ENCODE data around the gene LAPTM5. TPM values are rescaled to one million over a fixed set of nuclear protein-coding genes. Genes with fewer than 3 reads are reported as not detected.
"Not testable (repeated sequence)": the region's sequence is repeated elsewhere in the genome, so short reads cannot be mapped to it uniquely, and the experiment has no call there.

Gene LAPTM5
- total RNA-seq, 1 donor from 2014 or later, result 179 TPM

DNA sequence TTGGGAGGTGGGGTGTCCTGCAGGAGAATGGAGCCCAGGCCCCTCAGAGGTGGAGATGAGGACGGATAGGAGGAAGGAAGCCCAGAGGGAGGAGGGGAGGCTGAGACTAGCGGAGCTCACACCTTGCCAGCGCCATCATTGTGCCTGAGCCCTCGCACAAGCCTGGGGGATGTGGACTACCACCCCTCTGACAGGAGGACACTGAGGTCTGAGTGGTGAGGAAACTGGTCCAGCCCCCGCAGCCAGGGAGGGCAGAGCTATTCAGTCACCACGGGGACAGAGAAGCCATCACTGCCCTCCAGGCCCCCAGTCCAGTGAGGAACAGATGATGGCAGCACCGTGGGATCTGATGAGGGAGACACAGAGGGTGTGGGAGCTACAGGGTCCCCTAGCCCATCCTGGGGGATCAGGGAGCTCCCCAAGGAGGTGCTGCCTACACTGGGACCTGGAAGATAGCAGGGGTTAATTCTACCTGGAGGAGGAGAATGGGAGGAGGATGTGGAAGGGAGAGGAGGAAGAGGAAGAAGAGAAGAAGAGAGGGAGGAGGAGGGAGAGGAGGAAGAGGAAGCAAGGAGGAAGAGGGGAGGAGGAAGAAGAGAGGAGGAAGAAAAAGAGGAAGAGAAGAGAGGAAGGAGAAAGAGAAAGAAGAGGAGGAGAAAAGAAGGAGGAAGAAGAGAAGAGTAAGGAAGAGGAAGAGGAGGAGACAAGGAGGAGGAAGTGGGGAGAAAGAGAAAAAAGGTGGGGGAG is 65.2 kb downstream of the LAPTM5 start:
- no peak for DNase-seq
- Mint-ChIP-seq H3K36me3 (ENCODE audit: low read depth) (no peaks in the 10 kb centered on the region), H3K9me3 (no peaks in the 10 kb centered on the region), H3K4me1 (no peaks in the 10 kb centered on the region), H3K27me3 (peaks cover 10% of the 10 kb centered on the region), H3K27ac (no peak overlapping the region), H3K4me3 (no peak overlapping the region)
- intact Hi-C loops (cut with micrococcal nuclease), result no loop called here

DNA sequence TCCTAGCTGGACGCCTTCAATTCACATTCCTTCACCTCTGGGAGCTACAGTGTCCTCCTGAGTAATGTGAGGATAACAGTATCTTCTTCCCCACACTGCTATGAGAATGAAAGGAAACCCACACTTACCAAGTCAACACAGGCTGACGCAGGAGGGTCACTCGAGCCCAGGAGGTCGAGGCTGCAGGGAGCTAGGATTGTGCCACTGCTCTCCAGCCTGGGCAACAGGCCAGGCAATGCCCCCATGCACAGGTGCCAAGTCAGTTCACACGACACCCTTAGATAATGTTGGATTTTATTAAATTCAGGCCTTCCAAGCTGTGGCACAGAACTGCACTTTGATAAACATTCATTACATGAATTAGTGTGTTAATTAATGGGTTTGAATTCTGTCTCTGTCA is 66.1 kb downstream of the LAPTM5 start:
- intact Hi-C loops (cut with micrococcal nuclease), result no loop called here
- Mint-ChIP-seq H3K36me3 (ENCODE audit: low read depth) (no peaks in the 10 kb centered on the region), H3K27me3 (peaks cover 19% of the 10 kb centered on the region), H3K4me3 (no peak overlapping the region), H3K27ac (no peak overlapping the region), H3K4me1 (no peaks in the 10 kb centered on the region), H3K9me3 (no peaks in the 10 kb centered on the region)
- DNase-seq, result no peak

DNA sequence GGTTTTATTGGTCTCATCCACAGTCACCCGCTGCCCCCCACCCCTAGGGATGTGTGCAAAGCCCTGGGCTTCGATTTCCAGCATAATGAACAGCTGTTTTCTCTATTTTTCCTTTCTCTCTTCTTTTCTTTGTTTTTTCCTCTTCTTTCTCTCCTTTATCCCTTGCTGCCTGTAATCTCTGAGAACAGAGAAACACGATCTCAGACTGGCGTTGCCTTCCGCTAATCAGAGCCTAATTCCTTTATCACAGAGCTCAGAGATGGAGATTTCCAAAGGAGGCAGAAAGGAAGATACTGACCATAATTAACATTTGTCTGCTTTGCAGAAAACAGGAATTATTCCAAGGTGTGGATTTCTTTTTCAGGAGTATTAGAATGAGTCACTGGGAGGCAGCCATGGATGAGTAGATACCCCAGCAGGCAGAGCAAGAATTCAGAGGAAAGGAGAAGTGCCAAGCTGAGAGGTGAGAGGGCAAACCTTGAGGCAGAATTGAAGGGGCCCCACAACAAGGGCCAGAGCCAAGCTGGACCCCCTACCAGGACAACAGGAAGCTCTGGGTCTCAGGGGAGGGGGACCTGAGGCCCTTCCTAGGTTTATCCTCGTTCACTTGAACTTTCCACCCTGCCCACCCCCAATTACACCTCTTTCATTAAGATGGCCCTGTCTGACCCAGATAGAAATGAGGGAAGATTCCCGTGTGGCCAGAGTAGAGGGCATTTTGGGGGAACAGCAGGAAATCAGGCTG is 67.5 kb downstream of the LAPTM5 start:
- no peaks in the 10 kb centered on the region for H3K36me3 Mint-ChIP-seq (ENCODE audit: low read depth)
- intact Hi-C loops (cut with micrococcal nuclease), result no loop called here
- no peaks in the 10 kb centered on the region for H3K4me1 Mint-ChIP-seq
- DNase-seq, result no peak
- peaks cover 24% of the 10 kb centered on the region for H3K27me3 Mint-ChIP-seq
- no peak overlapping the region for H3K27ac Mint-ChIP-seq
- no peak overlapping the region for H3K4me3 Mint-ChIP-seq
- H3K9me3 Mint-ChIP-seq, result no peaks in the 10 kb centered on the region

DNA sequence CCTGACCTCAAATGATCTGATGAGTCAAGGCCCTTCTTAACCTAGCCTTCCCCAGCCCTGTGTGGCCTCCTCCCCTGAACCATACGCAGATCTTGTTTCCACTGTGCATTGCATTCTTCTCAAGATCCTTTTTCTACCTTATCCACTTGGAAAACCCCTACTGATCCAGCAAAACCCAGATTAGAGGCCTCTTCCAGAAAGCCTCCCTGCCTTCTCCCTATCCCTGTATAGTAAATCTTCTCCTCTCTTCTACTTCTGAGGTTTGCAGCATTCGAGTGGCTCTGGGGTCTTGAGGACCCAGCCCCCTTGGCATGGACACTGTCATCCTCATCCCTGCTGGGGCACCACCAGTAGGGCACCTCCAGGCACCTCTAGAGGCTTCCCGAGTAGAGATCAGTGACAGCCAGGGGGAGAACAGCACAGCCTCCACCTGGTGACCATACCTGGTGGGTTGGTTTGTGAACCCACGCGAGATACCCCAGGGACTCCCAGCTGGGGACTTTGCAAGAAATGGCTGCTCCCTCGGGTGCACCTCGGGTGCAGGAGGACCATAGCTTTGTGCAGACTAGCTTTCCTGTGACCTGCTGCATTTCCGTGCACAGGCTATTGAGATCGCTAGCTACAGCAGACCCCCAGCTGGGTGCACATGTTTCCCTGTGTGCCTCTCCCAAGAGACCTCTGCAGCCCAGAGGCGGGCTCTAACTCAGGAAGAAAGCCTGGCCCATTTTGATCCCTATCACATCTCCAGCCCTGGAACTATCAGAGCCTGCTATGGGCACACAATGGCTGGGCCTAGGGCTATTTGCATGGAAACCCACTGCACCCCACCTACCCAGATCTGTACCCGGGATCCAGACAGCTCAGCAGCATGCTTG is 68.4 kb downstream of the LAPTM5 start:
- DNase-seq, result no peak
- no peaks in the 10 kb centered on the region for H3K4me1 Mint-ChIP-seq
- no peak overlapping the region for H3K27ac Mint-ChIP-seq
- intact Hi-C loops (cut with micrococcal nuclease), result no loop called here
- no peak overlapping the region for H3K4me3 Mint-ChIP-seq
- peaks cover 32% of the 10 kb centered on the region for H3K27me3 Mint-ChIP-seq
- H3K36me3 Mint-ChIP-seq (ENCODE audit: low read depth), result no peaks in the 10 kb centered on the region
- no peaks in the 10 kb centered on the region for H3K9me3 Mint-ChIP-seq

DNA sequence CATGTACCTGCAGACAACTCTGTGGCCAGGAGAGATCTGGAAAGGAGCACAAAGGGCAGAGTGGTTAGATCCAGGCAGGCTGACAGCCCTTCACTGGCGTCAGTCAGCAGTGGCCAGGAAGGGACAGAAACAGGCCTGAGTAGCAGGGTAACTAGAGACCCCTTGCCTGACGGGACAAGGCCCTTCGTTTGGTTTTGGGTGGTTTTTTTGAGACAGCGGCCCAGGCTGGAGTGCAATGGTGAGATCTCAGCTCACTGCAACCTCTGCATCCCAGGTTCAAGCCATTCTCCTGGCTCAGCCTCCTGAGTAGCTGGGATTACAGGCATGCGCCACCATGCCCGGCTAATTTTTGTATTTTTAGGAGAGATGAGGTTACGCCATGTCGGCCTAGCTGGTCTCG is 69.1 kb downstream of the LAPTM5 start:
- H3K27ac Mint-ChIP-seq; H3K9me3 Mint-ChIP-seq; H3K4me3 Mint-ChIP-seq; DNase-seq; intact Hi-C loops (cut with micrococcal nuclease); H3K4me1 Mint-ChIP-seq; H3K36me3 Mint-ChIP-seq (ENCODE audit: low read depth): not testable (repeated sequence)
- peaks cover 38% of the 10 kb centered on the region for H3K27me3 Mint-ChIP-seq

DNA sequence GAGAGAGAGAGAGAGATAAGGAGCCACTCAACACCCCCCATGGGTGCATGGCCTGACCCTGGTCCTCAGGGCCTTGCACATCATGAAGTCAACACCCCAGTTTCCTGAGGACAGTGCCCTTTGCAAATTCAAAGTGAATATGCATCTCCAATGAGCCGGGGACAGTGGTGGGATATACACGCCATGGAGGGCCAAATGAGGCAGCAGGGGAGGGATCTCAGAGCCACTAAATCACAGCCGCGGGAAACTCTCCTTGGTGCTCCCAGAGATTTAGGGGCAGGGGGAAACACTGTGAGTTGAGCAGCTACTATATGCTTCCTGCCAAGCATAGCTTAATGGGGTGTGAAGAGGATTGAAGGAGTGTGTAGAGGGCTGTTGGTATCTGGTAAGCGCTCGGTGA is 69.7 kb downstream of the LAPTM5 start:
- no peak overlapping the region for H3K4me3 Mint-ChIP-seq
- H3K36me3 Mint-ChIP-seq (ENCODE audit: low read depth), result no peaks in the 10 kb centered on the region

DNA sequence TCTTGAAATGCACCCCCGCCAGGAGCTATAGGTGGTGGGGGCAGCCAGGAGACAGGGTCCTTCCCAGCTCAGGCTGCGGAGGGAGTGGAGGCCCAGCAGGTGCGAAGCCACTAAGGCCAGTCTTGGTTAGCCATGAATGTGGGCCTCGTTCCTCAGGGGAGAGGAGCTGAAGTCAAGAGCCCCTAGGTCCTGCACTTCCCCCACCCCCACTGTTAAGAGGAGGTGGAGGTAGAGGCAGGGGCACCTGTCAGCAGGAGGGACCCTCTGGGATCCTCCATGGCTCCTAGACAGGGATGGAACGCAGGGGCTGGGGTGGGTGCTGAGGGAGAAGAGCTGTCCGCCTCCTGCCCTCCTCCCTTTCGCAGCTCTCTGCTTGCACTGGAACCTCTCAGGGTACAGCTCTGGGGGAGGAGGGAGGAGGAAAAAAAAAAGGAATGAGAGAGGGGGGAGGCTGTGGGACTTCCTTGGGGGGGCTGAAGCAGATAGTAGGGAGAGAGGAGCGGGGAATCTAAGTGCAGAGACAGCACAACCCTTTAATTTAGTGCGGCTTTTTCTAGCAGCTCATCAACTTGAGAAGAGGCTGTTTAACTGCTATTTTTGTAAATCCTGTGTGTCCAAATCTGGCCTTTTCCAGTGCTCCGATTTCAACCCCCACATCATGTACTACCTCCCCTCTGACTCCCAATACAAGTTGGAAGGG is 71.2 kb downstream of the LAPTM5 start:
- H3K9me3 Mint-ChIP-seq, result no peaks in the 10 kb centered on the region
- intact Hi-C loops (cut with micrococcal nuclease), result no loop called here
- H3K4me3 Mint-ChIP-seq, result no peak overlapping the region
- no peak overlapping the region for H3K27ac Mint-ChIP-seq
- DNase-seq, result no peak
- no peaks in the 10 kb centered on the region for H3K36me3 Mint-ChIP-seq (ENCODE audit: low read depth)
- H3K4me1 Mint-ChIP-seq, result no peaks in the 10 kb centered on the region
- peaks cover 55% of the 10 kb centered on the region for H3K27me3 Mint-ChIP-seq

More for the DNA sequence above, 69.7 kb downstream of the LAPTM5 start:
- Mint-ChIP-seq H3K4me1 (no peaks in the 10 kb centered on the region), H3K9me3 (no peaks in the 10 kb centered on the region), H3K27ac (no peak overlapping the region), H3K27me3 (peaks cover 43% of the 10 kb centered on the region)
- intact Hi-C loops (cut with micrococcal nuclease), result no loop called here
- no peak for DNase-seq

DNA sequence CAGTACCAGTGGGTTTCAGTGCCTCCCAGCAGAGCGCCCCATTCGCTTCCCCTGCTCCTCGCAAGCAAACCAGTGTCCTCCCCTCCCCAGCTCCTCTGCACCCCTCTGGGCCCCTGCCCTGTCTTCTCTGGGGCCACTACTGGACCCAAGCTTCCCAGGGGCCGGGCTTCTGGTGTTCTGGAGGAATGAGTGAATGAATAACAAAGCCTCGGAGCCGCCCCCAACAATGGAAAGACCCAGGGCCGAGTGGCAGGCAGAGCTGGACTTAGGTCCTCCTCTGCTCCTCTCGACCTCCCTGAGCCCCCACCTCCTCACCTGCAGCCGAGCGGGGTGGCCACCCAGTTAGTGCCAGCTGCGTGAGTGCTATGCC is 71.8 kb downstream of the LAPTM5 start:
- intact Hi-C loops (cut with micrococcal nuclease), result no loop called here
- H3K9me3 Mint-ChIP-seq, result no peaks in the 10 kb centered on the region
- H3K27me3 Mint-ChIP-seq, result peaks cover 55% of the 10 kb centered on the region
- no peaks in the 10 kb centered on the region for H3K4me1 Mint-ChIP-seq
- H3K36me3 Mint-ChIP-seq (ENCODE audit: low read depth), result no peaks in the 10 kb centered on the region
- no peak for DNase-seq
- no peak overlapping the region for H3K27ac Mint-ChIP-seq
- H3K4me3 Mint-ChIP-seq, result no peak overlapping the region

DNA sequence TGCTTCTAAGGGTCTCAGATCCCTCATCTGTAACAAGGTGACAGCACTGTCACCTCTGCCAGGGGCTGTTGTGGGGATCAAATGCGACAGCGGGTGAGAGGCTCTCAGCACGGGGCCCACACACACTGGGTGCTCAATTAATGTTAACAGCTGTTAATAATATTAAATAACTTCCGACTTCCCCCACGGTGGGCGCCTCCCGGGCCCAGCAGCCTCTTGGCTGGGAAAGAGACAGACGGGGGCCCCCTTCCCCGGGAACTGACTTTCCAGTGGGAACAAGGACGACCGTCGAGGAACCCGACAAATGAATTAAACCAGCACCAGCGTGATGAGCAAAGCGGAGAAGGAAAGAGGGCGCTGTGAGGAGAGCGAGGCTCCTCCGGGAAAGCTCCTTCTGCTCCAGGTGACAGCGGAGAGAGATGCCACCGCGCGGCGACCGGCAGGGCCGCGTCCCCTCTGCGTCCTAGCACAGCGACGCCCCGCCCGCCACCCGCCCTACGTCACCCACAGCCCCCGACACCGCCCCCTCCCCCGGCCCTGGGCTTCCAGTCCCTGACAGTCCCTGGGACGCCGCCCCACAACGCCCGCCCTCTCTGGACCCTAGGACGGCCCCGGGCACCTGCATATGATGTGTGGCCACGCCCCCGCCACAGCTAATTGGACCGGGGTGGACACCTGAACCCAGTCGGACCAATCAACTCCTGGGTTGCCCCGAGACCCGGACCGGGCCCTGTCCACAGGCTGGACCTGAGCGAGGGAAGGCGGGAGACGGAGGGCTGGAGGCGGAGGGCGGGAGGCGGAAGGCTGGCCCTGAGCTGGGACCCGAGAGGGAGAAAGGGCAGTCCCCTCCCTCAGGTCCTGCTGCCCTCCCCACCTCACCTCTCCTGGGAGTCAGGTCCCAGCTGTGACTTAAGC is 72.4 kb downstream of the LAPTM5 start:
- H3K27me3 Mint-ChIP-seq, result peaks cover 55% of the 10 kb centered on the region
- intact Hi-C loops (cut with micrococcal nuclease), result no loop called here
- DNase-seq, result no peak
- H3K4me1 Mint-ChIP-seq, result no peaks in the 10 kb centered on the region
- H3K9me3 Mint-ChIP-seq, result no peaks in the 10 kb centered on the region
- no peaks in the 10 kb centered on the region for H3K36me3 Mint-ChIP-seq (ENCODE audit: low read depth)
- no peak overlapping the region for H3K4me3 Mint-ChIP-seq
- H3K27ac Mint-ChIP-seq, result no peak overlapping the region

DNA sequence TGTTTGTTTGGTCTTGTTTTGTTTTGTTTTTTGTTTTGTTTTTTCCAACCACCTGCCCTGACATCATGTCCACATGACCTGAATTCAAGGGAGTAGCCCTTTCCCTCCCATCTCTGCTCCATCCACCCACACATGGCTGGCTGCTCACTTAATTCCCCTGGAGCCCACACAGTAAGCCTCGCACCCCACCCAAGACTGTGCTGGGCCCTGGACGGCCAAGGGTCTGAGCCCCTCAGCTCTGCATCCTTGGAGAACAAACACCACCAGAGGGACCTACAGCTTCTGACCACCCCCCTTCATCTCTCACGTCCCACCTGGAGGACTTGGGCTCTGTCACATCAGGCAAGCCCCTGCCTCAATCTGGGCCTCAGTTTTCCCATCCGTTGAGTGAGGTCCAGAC is 73.3 kb downstream of the LAPTM5 start:
- H3K27me3 Mint-ChIP-seq, result peaks cover 55% of the 10 kb centered on the region
- DNase-seq, result no peak
- no peaks in the 10 kb centered on the region for H3K4me1 Mint-ChIP-seq
- H3K4me3 Mint-ChIP-seq, result no peak overlapping the region
- intact Hi-C loops (cut with micrococcal nuclease), result no loop called here
- H3K36me3 Mint-ChIP-seq (ENCODE audit: low read depth), result no peaks in the 10 kb centered on the region
- H3K27ac Mint-ChIP-seq, result no peak overlapping the region
- H3K9me3 Mint-ChIP-seq, result no peaks in the 10 kb centered on the region

DNA sequence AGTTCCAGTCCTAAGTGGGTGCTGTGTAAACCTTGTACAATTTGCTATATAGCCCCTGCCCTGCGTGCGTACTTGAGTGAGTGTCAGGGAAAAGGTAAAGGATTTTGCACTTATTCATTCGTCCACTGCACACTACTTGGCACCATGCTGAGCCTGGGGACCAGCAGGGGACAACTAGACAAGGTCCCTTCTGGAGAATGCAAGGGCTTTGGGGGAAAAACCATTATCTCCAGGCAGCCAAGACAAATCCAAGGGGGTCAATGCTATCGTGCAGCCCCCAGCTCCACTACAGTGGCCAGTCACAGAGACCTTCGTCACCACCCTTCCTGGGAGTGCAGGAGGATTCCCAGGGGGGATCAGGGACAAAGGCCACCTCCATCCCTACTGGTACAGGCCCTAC is 73.9 kb downstream of the LAPTM5 start:
- Mint-ChIP-seq H3K27ac (no peak overlapping the region), H3K27me3 (peaks cover 55% of the 10 kb centered on the region), H3K4me1 (no peaks in the 10 kb centered on the region), H3K9me3 (no peaks in the 10 kb centered on the region), H3K4me3 (no peak overlapping the region), H3K36me3 (ENCODE audit: low read depth) (no peaks in the 10 kb centered on the region)
- DNase-seq, result no peak
- intact Hi-C loops (cut with micrococcal nuclease), result no loop called here
